DMS114 treated with DMSO at 0.1 percent for 48 hours (cell line): ENCODE results near the gene NIT1.
"Not testable (repeated sequence)": the region's sequence is repeated elsewhere in the genome, so short reads cannot be mapped to it uniquely, and the experiment has no call there.

Source experiments
- DNase-seq: peaks from one replicate; lab custom pipeline; 2025; ENCODE audit not compliant: unreplicated experiment; lab: John Stamatoyannopoulos, UW

The NIT1 gene

GRCh38 chr1:161111527-161111926 lies 6.4 kb upstream of the NIT1 start:
- no peak for DNase-seq

- DNase-seq = no peak
Measured at GRCh38 chr1:161113915-161114314, 4.0 kb upstream of the NIT1 start.

GRCh38 chr1:161114556-161114955 lies 3.3 kb upstream of the NIT1 start:
- no peak for DNase-seq

GRCh38 chr1:161115132-161115711 lies 2.7 kb upstream of the NIT1 start:
- no peak for DNase-seq

GRCh38 chr1:161115961-161116360 lies 1.9 kb upstream of the NIT1 start:
- DNase-seq = not testable (repeated sequence)

GRCh38 chr1:161119092-161119903 lies 1.4 kb downstream of the NIT1 start:
- peak; percentile 91 for DNase-seq

GRCh38 chr1:161121042-161121650 lies 3.2 kb downstream of the NIT1 start:
- no peak for DNase-seq

GRCh38 chr1:161121834-161122233 lies 3.9 kb downstream of the NIT1 start:
- no peak for DNase-seq

- DNase-seq = no peak
Measured at GRCh38 chr1:161122967-161123366, 5.1 kb downstream of the NIT1 start.

- DNase-seq = no peak
Measured at GRCh38 chr1:161127649-161128048, 9.7 kb downstream of the NIT1 start.

GRCh38 chr1:161128591-161129420 lies 10.9 kb downstream of the NIT1 start:
- no peak for DNase-seq

- DNase-seq = no peak
Measured at GRCh38 chr1:161130266-161130665, 12.4 kb downstream of the NIT1 start.

- no peak for DNase-seq
Measured at GRCh38 chr1:161131523-161132409, 13.9 kb downstream of the NIT1 start.

- peak; percentile 100 for DNase-seq
Measured at GRCh38 chr1:161132410-161133219, 14.7 kb downstream of the NIT1 start, which contains the start of gene DEDD. DEDD (minus strand) TSS chr1:161132667; CDS start chr1:161124462, 8,205 bp downstream.

GRCh38 chr1:161133220-161133740 lies 15.4 kb downstream of the NIT1 start:
- no peak for DNase-seq

GRCh38 chr1:161137881-161138280 lies 20.0 kb downstream of the NIT1 start:
- DNase-seq = no peak

GRCh38 chr1:161138431-161138830 lies 20.5 kb downstream of the NIT1 start:
- DNase-seq = no peak

GRCh38 chr1:161139766-161140165 lies 21.9 kb downstream of the NIT1 start:
- DNase-seq = peak; percentile 44

- no peak for DNase-seq
Measured at GRCh38 chr1:161140755-161141400, 23.0 kb downstream of the NIT1 start.
